Measurements from ENCODE around the gene CHD3.

DNA sequence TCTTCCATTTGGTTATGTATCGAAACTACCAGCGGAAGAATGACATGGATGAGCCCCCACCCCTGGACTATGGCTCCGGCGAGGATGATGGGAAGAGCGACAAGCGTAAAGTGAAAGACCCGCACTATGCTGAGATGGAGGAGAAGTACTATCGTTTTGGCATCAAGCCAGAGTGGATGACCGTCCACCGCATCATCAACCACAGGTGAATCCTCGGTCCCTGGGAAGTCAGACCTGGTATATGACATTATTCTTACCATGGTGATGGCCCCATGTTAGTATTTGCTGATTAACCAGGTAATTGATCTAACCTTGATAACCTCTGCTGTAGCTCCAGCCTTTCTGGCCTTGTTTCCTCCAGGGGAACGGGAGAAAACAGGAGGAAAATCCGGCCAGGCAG is 8.5 kb downstream of the CHD3 start:
- TF ChIP-seq, protein P1, sequence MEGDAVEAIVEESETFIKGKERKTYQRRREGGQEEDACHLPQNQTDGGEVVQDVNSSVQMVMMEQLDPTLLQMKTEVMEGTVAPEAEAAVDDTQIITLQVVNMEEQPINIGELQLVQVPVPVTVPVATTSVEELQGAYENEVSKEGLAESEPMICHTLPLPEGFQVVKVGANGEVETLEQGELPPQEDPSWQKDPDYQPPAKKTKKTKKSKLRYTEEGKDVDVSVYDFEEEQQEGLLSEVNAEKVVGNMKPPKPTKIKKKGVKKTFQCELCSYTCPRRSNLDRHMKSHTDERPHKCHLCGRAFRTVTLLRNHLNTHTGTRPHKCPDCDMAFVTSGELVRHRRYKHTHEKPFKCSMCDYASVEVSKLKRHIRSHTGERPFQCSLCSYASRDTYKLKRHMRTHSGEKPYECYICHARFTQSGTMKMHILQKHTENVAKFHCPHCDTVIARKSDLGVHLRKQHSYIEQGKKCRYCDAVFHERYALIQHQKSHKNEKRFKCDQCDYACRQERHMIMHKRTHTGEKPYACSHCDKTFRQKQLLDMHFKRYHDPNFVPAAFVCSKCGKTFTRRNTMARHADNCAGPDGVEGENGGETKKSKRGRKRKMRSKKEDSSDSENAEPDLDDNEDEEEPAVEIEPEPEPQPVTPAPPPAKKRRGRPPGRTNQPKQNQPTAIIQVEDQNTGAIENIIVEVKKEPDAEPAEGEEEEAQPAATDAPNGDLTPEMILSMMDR (IDR thresholded peaks at IDR 0.05; ENCODE audit: poor library complexity, severe bottlenecking) = no peak
- TF ChIP-seq POLR2AphosphoS5 (IDR thresholded peaks at IDR 0.05) (no peak), EP300 (conservative IDR thresholded peaks at IDR 0.05; ENCODE audit: poor library complexity, severe bottlenecking) (no peak), EZH2 (IDR thresholded peaks at IDR 0.05; ENCODE audit: borderline replicate concordance, insufficient read depth, low read length, poor library complexity, severe bottlenecking) (no peak)
